ENCODE measurements around the gene DAB2.

The DAB2 gene

DNA sequence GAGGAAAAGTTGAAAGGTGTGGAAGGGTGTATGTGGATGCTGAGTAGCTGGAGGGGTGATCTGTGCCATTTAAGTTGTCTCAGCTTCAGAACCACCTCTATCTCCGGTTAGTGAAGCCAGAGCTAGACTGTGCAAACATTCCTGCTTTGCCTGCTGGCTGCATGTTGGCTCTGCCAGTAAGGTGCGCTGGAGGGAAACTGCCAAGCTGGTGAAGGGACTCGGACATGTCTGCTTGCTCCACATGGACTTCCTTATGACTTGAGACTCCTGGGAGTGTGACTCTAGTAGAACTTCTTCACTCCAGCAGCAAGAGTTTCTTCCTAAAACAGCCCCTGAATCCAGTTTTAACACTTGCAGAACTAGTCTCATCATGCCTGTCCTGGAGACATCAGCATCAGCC lies 27.9 kb downstream of the DAB2 start:
- no peak for DNase-seq (ENCODE audit: extremely low spot score)
- ChIA-PET POLR2A (interaction anchor here (3.5 kb wide), 1 partner anchor 28 kb away, joined by 12 read pairs; the partner anchor contains the start of gene DAB2), CTCF (interaction anchor here (1.9 kb wide), 1 partner anchor 21 kb away, joined by 5 read pairs; no protein-coding TSS in a partner anchor)
- TF ChIP-seq, protein P1, sequence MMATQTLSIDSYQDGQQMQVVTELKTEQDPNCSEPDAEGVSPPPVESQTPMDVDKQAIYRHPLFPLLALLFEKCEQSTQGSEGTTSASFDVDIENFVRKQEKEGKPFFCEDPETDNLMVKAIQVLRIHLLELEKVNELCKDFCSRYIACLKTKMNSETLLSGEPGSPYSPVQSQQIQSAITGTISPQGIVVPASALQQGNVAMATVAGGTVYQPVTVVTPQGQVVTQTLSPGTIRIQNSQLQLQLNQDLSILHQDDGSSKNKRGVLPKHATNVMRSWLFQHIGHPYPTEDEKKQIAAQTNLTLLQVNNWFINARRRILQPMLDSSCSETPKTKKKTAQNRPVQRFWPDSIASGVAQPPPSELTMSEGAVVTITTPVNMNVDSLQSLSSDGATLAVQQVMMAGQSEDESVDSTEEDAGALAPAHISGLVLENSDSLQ (IDR thresholded peaks at IDR 0.05), result no peak
- no peak for TF ChIP-seq FOXA1 (IDR thresholded peaks at IDR 0.05)
- TF ChIP-seq FOXM1 (IDR thresholded peaks at IDR 0.05; ENCODE audit: borderline replicate concordance), result no peak
- no peak for TF ChIP-seq CTBP1 (IDR thresholded peaks at IDR 0.05; ENCODE audit: borderline replicate concordance)
- no peak for TF ChIP-seq L3MBTL2 (conservative IDR thresholded peaks at IDR 0.05)
- TF ChIP-seq SP1 (IDR thresholded peaks at IDR 0.05), result no peak
- no peak for TF ChIP-seq SUZ12 (IDR thresholded peaks at IDR 0.05)

DNA sequence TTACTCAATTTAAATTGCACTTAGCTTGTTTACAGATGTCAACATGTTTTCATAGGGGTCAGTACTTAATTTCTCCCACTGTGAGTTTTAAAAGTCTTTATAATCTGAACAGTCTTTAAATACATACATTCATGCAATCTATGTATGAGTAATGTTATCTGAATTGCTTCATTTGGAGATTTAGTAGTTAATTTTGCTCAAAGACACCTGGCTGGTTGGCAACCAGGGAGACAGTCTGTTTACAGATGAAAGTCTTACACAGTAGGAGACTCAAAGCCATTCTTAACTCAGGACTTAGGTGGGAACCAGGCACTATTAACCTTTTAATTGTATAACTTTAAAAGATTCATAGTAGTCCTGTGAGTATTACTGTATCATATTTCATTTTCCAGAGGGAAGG lies 29.3 kb downstream of the DAB2 start:
- TF ChIP-seq FOXA1 (IDR thresholded peaks at IDR 0.05) (no peak), FOXK2 (IDR thresholded peaks at IDR 0.05) (no peak), SP1 (IDR thresholded peaks at IDR 0.05) (no peak), ELF4 (IDR thresholded peaks at IDR 0.05) (no peak), HDGF (IDR thresholded peaks at IDR 0.05; ENCODE audit: borderline replicate concordance) (no peak), SUZ12 (IDR thresholded peaks at IDR 0.05) (no peak), FOXM1 (IDR thresholded peaks at IDR 0.05; ENCODE audit: borderline replicate concordance) (no peak), L3MBTL2 (conservative IDR thresholded peaks at IDR 0.05) (no peak), CTBP1 (IDR thresholded peaks at IDR 0.05; ENCODE audit: borderline replicate concordance) (no peak), LEF1 (IDR thresholded peaks at IDR 0.05; ENCODE audit: borderline replicate concordance) (no peak)
- POLR2A ChIA-PET, result no interaction called here
- CTCF ChIA-PET, result interaction anchor here (0.6 to 1.9 kb wide), 3 partner anchors 20 to 1389 kb away, joined by 3 to 5 read pairs (median 3); partner anchors contain the start of gene DAB2
- DNase-seq (ENCODE audit: extremely low spot score), result no peak

DNA sequence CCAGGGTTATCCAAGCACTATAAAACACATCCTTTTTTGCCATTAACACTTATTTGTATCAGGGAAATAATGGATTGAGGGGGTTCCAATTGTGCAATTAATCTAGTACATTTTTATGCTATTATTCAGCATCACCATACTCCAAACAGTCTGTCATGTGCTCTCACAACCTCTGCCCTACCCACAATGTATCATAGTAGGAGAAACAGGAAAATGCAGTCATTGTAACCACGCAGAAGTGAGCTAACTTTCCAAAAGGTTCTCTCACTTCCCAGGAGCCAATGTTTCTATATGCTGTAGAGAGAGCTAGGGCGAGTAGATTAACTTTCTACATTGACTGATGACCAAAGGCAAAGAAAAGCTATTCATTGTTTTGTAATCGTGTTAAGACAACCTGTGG lies 29.8 kb downstream of the DAB2 start:
- no peak for DNase-seq (ENCODE audit: extremely low spot score)
- ChIA-PET POLR2A (no interaction called here), CTCF (interaction anchor here (0.7 kb wide), 1 partner anchor 30 kb away, joined by 3 read pairs; the partner anchor contains the start of gene DAB2)
- TF ChIP-seq NFRKB (IDR thresholded peaks at IDR 0.05), result no peak
- no peak for TF ChIP-seq LEF1 (IDR thresholded peaks at IDR 0.05; ENCODE audit: borderline replicate concordance)
- no peak for TF ChIP-seq FOXM1 (IDR thresholded peaks at IDR 0.05; ENCODE audit: borderline replicate concordance)
- TF ChIP-seq ARNT (IDR thresholded peaks at IDR 0.05), result no peak
- TF ChIP-seq ZNF384 (IDR thresholded peaks at IDR 0.05), result no peak
- no peak for TF ChIP-seq FOXA1 (IDR thresholded peaks at IDR 0.05)
- no peak for TF ChIP-seq SP1 (IDR thresholded peaks at IDR 0.05)
- TF ChIP-seq BHLHE40 (IDR thresholded peaks at IDR 0.05; ENCODE audit: borderline replicate concordance), result no peak
- TF ChIP-seq FOXK2 (IDR thresholded peaks at IDR 0.05), result no peak
- no peak for TF ChIP-seq SUZ12 (IDR thresholded peaks at IDR 0.05)
- TF ChIP-seq L3MBTL2 (conservative IDR thresholded peaks at IDR 0.05), result no peak

DNA sequence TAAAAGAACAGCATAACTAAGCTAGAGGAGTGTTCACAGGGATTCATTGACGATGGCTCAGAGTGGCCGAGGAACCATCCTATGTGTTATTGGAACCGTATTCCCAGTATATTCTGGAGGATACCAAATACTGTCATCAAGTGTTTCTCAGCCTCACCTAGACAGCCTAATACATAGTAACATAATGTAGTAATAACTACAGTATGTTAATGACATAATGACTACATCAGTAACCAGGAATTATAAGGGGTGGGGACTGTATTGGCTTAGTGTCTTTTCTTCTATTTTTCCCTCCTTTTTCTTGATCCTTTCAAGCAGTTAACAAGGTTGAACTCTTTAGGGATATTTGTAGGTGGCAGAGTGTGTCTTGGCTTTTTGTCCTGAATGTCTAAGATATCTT lies 33.8 kb downstream of the DAB2 start:
- CTCF ChIA-PET, result no interaction called here
- POLR2A ChIA-PET, result no interaction called here
- DNase-seq (ENCODE audit: extremely low spot score), result no peak
- no peak for TF ChIP-seq FOXM1 (IDR thresholded peaks at IDR 0.05; ENCODE audit: borderline replicate concordance)
- no peak for TF ChIP-seq SP1 (IDR thresholded peaks at IDR 0.05)
- no peak for TF ChIP-seq BHLHE40 (IDR thresholded peaks at IDR 0.05; ENCODE audit: borderline replicate concordance)
- TF ChIP-seq FOXA1 (IDR thresholded peaks at IDR 0.05), result no peak
- TF ChIP-seq CTBP1 (IDR thresholded peaks at IDR 0.05; ENCODE audit: borderline replicate concordance), result no peak
- TF ChIP-seq NFRKB (IDR thresholded peaks at IDR 0.05), result no peak
- TF ChIP-seq SUZ12 (IDR thresholded peaks at IDR 0.05), result no peak
- TF ChIP-seq, protein P1 (IDR thresholded peaks at IDR 0.05), result no peak
- no peak for TF ChIP-seq ELF4 (IDR thresholded peaks at IDR 0.05)
- TF ChIP-seq ARNT (IDR thresholded peaks at IDR 0.05), result no peak
- TF ChIP-seq LEF1 (IDR thresholded peaks at IDR 0.05; ENCODE audit: borderline replicate concordance), result no peak
- TF ChIP-seq TARDBP (IDR thresholded peaks at IDR 0.05), result no peak
- no peak for TF ChIP-seq L3MBTL2 (conservative IDR thresholded peaks at IDR 0.05)
- TF ChIP-seq HDGF (IDR thresholded peaks at IDR 0.05; ENCODE audit: borderline replicate concordance), result no peak
- no peak for TF ChIP-seq FOXK2 (IDR thresholded peaks at IDR 0.05)

DNA sequence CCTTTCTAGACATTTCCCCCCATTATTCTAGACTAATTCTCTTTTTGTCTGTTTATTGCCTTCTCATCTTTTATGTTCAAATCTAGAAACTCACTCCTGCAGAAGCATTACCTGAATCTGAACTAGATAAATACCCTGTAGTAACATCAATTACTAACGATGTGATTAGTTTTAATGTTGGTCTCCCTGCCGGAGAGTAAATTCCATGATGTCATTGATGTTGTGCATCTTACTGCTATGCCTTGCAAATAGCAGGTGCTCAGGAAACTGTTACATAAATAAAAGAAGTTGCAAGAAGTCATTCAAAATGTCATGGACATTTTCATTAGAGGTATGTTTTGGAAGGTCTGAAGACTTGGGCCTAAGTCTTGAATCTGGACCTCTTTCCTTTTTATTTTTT lies 37.5 kb downstream of the DAB2 start:
- TF ChIP-seq SP1 (IDR thresholded peaks at IDR 0.05) (no peak), BHLHE40 (IDR thresholded peaks at IDR 0.05; ENCODE audit: borderline replicate concordance) (no peak), LEF1 (IDR thresholded peaks at IDR 0.05; ENCODE audit: borderline replicate concordance) (no peak)
- ChIA-PET POLR2A (no interaction called here), CTCF (no interaction called here)
- DNase-seq (ENCODE audit: extremely low spot score), result no peak

DNA sequence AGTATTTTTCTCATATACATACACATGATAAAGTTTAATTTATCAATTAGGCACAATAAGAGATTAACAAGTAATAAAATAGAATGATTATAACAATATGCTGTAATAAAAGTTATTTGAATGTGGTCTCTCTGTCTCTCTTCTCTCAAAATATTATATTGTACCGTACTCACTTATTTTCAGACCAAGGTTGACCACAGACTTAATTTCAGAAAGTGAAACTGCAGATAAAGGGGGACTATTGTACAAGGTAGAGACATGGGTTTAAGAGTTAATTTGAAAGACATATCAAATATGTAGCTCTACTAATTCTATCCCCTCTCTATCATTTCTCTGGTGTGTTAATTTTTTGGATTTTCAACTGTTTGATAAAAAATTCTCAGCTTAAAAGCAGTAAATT lies 40.5 kb downstream of the DAB2 start:
- DNase-seq (ENCODE audit: extremely low spot score), result no peak
- ChIA-PET CTCF (no interaction called here), POLR2A (no interaction called here)
- no peak for TF ChIP-seq TARDBP (IDR thresholded peaks at IDR 0.05)
- TF ChIP-seq FOXM1 (IDR thresholded peaks at IDR 0.05; ENCODE audit: borderline replicate concordance), result no peak
- no peak for TF ChIP-seq LEF1 (IDR thresholded peaks at IDR 0.05; ENCODE audit: borderline replicate concordance)
- no peak for TF ChIP-seq CTBP1 (IDR thresholded peaks at IDR 0.05; ENCODE audit: borderline replicate concordance)
- TF ChIP-seq ARNT (IDR thresholded peaks at IDR 0.05), result no peak
- no peak for TF ChIP-seq HDGF (IDR thresholded peaks at IDR 0.05; ENCODE audit: borderline replicate concordance)
- TF ChIP-seq ZNF384 (IDR thresholded peaks at IDR 0.05), result no peak
- TF ChIP-seq, protein P1 (IDR thresholded peaks at IDR 0.05), result no peak
- no peak for TF ChIP-seq SUZ12 (IDR thresholded peaks at IDR 0.05)
- TF ChIP-seq ELF4 (IDR thresholded peaks at IDR 0.05), result no peak
- TF ChIP-seq SP1 (IDR thresholded peaks at IDR 0.05), result no peak
- no peak for TF ChIP-seq FOXA1 (IDR thresholded peaks at IDR 0.05)
- TF ChIP-seq BHLHE40 (IDR thresholded peaks at IDR 0.05; ENCODE audit: borderline replicate concordance), result no peak

All from HEK293T (cell line).